HG03060 (cell line): ENCODE measurements around the gene RAMP3.
"Not testable (repeated sequence)": the region's sequence is repeated elsewhere in the genome, so short reads cannot be mapped to it uniquely, and the experiment has no call there.

Experiments
- ATAC-seq: cut with Tn5 transposase; IDR thresholded peaks from one replicate; pipeline ENCODE4 v1.9.1; 2021; ENCODE audit warnings: low read depth, moderate number of reproducible peaks; ENCODE audit not compliant: unreplicated experiment

RAMP3 gene

DNA sequence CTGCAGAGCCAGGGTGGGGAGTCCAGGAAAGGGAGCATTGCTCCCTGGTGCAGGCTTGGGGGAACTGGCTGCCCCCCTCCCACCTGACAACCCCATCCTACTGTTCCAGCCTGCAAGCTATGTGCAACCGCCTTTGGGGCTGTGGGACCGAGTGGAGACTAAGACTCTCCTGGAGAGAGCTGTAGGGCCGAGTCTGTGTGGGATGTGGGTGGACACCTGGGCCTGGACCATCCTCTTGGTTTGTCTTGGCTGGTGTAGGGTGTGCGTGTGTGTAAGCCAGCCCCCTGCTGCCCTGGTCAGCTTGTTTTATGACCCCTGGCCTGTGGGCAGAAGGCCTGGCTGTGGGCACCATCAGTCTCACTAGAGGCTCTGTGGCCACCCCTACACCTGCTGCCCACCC lies 1.6 kb upstream of the RAMP3 start:
- ATAC-seq, result no peak

GRCh38 chr7:45156516-45157272 lies 897 bp upstream of the RAMP3 start:
- ATAC-seq, result no peak

DNA sequence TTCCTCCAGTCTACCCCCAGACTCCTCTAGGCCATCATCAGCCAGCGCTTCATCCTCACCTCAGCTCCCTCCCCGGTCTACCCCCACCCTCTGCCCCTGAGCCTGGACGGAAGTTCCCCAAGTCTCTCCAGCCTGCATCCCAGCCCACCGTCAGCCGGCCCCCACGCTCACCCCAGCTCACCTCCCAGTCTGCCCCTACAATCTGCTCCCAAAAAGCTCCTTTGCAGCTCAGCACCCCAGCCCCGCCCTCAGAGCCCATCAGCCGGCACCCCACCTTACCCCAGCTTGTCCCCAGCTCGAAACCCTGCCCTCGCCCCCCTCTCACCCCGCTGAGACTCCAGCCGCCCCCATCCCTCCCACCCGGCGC lies 322 bp upstream of the RAMP3 start:
- no peak for ATAC-seq

DNA sequence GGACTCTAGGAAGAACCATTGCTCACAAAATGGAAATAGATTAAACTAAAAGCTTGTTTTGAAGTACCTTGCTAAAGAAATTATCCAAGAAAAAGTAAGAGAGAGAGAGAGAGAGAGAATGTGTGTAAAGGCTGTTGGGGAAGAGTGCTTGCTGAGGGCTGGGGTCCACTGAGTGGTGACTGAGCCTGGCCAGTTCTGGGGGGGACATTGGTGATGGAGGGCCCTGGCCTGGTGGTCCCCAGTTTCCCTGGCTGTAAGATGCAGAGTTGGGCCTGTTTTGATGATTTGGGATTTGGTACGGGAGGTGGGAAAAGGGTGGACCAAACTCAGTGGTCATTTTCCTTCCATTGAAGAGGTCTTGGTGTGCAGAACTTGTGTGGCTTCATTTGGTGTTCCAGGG lies 880 bp downstream of the RAMP3 start:
- no peak for ATAC-seq

DNA sequence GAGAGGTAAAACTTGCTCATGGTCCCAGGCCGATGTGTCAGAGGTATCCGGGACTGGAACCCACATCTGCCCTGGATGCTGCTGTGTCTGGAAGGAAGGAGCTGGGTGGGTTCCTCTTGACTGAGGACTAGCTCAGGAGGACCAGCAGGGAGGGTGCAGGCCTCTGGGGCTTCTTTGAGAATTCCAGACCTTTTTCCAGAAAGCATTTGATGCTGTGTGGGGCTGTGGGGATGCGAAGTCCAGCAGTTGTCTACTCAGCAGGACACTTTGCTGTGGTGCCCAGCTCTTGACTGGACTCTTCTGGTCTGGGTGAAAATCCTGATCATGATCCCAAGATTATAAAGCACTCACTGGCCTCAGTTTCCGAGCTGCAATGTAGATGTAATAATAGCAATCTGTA lies 1.7 kb downstream of the RAMP3 start:
- ATAC-seq, result no peak

GRCh38 chr7:45160417-45160881 lies 2.9 kb downstream of the RAMP3 start:
- no peak for ATAC-seq

DNA sequence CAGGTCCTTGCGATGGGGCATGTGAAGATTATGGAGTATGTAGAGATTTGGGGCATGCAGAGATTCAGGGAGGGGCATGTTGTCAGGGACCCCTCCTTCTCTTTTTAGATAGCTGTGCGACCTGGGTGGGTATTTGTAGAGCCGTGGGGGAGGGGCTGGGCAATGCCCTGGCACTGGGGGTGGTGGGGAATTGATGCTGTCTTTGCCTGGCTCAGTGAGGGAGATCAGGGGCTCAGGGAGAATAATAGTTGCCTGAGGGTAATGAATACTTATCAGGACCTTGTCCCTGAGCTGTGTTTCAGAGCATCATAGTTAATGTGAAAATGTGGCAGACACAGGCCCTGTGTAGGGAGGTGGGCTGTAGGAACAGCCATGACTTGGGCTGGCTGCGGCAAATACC lies 3.5 kb downstream of the RAMP3 start:
- ATAC-seq, result no peak

DNA sequence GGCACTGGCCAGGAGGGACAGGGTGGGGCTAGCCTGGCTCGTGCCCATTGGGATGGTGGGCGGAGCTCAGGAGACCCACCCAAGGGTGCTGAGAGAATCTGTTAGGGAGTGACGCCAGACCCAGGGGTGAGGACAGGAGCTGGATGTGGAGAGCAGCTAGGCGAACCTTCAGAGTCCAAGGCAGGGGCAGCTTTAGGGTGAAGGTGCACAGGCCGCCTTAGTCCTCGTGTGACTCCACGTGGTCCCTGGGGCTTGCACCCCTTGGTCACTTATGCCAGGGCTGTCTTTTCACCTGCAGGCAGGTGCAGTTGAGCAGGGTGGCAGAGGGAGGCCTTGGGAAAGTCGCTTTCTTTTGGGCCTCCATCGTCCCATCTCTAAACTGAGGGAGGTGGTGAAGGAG lies 4.3 kb downstream of the RAMP3 start:
- no peak for ATAC-seq

GRCh38 chr7:45162311-45162845 lies 4.8 kb downstream of the RAMP3 start:
- ATAC-seq, result no peak

DNA sequence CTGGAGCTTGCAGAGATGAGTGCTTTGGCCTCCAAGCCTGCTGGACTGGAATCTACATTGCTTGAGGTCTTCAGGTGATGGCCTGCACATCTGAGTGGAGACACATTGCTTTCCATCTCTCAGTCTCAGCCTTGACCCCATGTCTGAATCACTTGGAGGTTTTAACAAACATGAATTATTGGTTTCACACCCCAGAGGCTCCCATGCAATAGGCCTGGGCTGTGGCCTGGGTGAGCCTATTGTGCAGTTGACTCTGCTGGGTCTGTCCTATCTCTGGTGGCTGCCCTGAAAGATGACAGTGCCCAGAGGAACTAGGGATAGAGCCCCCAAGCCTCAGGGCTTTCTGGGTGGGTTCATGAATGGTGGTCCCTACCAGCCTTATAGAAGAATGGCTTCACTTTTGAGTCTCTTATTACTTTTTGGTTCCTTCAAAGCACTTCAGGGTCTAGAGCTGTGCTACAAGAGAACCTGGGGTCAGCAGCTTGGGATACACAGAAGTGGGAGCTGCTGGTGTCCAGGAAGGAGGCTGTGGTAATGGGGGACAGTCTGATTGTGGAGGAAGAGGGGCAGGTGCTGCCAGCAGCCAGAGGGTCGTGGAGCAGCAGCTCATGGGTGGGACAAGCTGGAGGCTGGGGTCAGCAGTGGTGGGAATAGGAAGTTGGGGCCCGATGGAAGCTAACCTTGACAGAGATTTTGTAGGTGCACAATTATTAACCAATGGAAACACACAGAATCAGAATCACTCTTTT lies 5.5 kb downstream of the RAMP3 start:
- ATAC-seq, result no peak

GRCh38 chr7:45163692-45164052 lies 6.1 kb downstream of the RAMP3 start:
- ATAC-seq, result no peak

- ATAC-seq, result not testable (repeated sequence)
These were observed 6.7 kb downstream of the RAMP3 start for GRCh38 chr7:45164271-45164670.

GRCh38 chr7:45165857-45166256 lies 8.3 kb downstream of the RAMP3 start:
- ATAC-seq, result no peak

DNA sequence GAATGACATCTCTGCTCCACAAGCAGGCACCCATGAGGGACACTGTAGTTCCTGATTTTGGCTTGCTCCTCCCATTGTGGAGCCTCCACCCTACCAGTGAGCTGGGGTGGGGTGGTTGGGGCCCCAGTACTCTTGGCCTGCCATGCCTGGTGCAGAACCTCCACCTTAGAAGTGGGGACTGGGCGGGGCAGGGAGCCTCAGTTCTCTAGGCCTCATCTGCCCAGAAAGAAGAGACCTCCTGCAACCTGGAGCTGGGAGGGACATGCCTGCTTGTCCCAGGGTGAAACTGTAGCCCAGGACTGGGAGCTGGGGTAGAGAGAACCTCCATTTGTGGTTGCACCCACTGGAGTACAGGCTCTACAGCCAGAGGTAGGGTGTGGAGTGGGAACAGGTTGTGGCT lies 14.4 kb downstream of the RAMP3 start:
- ATAC-seq, result no peak

- no peak for ATAC-seq
These were observed 16.2 kb downstream of the RAMP3 start for GRCh38 chr7:45173596-45174327.

DNA sequence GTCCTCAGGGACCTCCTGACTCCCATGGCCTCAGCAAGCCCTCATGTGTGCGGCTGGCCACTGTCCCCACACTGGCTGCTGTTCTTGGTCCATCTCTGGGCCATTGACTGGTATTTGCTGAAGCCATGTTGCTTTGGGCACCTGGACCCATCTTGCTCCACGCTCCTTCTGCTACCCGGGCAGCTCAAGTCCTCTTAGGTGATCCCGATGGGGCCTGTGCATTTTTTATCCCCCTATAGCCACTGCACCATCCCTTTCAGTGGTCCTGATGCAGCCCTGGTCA lies 16.7 kb downstream of the RAMP3 start:
- ATAC-seq, result no peak

- no peak for ATAC-seq
These were observed 17.6 kb downstream of the RAMP3 start for GRCh38 chr7:45174966-45175765.

- ATAC-seq, result no peak
These were observed 18.5 kb downstream of the RAMP3 start for GRCh38 chr7:45176091-45176490.

DNA sequence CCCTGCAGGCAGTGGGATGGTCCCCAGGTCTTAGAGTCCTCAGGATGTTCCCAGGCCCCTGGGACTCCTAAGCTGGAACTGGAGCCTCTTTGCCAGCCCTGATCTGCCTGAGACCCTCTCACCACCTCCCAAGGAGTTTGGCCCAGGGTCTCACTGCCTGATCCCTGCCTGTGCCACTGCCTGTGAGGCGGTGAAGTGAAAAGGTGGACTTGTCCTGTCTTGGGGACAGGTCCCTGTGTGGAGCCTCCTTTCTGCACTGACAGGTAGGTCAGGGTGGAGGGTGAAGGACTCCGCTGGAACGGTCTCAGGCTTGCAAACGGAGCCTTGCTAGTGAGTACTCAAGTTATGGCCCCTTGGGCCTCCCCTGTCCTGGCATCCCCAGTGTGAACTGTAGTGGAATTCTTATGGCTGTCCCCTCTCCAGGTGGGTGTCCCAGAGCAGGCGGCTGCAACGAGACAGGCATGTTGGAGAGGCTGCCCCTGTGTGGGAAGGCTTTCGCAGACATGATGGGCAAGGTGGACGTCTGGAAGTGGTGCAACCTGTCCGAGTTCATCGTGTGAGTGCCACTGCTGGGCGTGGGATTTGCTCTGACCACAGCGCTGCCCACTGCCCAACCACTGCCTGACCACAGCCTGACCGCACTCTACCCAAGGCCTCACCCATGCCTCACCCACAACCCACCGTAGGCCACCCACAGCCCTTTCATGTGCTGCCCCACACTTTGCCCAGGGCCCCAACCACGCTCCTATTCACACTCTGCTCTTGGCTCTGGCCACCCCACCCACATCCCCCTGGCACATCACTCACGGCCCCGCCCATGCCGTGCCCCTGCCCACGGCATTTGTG lies 19.5 kb downstream of the RAMP3 start:
- no peak for ATAC-seq

GRCh38 chr7:45177801-45178200 lies 20.2 kb downstream of the RAMP3 start:
- no peak for ATAC-seq
